ENCODE measurements around the gene SHISA6. TPM values are rescaled to one million over a fixed set of nuclear protein-coding genes. Genes with fewer than 3 reads are reported as not detected.
"Not testable (repeated sequence)": the region's sequence is repeated elsewhere in the genome, so short reads cannot be mapped to it uniquely, and the experiment has no call there.

Gene SHISA6
- total RNA-seq, 2 donors from 2014 or later: not detected

- Mint-ChIP-seq H3K27ac (no peak overlapping the region), H3K36me3 (no peaks in the 10 kb centered on the region), H3K9me3 (peaks cover 0 to 11% of the 10 kb centered on the region in 2 donors)
- no peak for ATAC-seq
- DNase-seq (ENCODE audit: low spot score in 2 of 2): no peak
Observed at GRCh38 chr17:11285946-11286345, 44.9 kb downstream of the SHISA6 start.

GRCh38 chr17:11287791-11288190 lies 46.8 kb downstream of the SHISA6 start:
- DNase-seq (ENCODE audit: low spot score in 2 of 2) (no peak), ATAC-seq (no peak)
- Mint-ChIP-seq H3K9me3 (peaks cover 0 to 4% of the 10 kb centered on the region in 2 donors), H3K36me3 (no peaks in the 10 kb centered on the region), H3K27ac (no peak overlapping the region)

GRCh38 chr17:11290814-11291213 lies 49.8 kb downstream of the SHISA6 start:
- no peaks in the 10 kb centered on the region for H3K36me3 Mint-ChIP-seq
- peaks cover 0 to 4% of the 10 kb centered on the region in 2 donors for H3K9me3 Mint-ChIP-seq
- no peak for DNase-seq (ENCODE audit: low spot score in 2 of 2)
- no peak overlapping the region for H3K27ac Mint-ChIP-seq
- ATAC-seq: no peak

GRCh38 chr17:11292491-11292890 lies 51.5 kb downstream of the SHISA6 start:
- ATAC-seq: no peak
- Mint-ChIP-seq H3K9me3 (peaks cover 0 to 8% of the 10 kb centered on the region in 2 donors), H3K36me3 (no peaks in the 10 kb centered on the region), H3K27ac (no peak overlapping the region)
- no peak for DNase-seq (ENCODE audit: low spot score in 2 of 2)

GRCh38 chr17:11293480-11293879 lies 52.5 kb downstream of the SHISA6 start:
- Mint-ChIP-seq H3K27ac (no peak overlapping the region), H3K36me3 (no peaks in the 10 kb centered on the region), H3K9me3 (peaks cover 0 to 8% of the 10 kb centered on the region in 2 donors)
- ATAC-seq (no peak), DNase-seq (ENCODE audit: low spot score in 2 of 2) (no peak)

GRCh38 chr17:11294826-11295225 lies 53.8 kb downstream of the SHISA6 start:
- ATAC-seq (no peak), DNase-seq (ENCODE audit: low spot score in 2 of 2) (no peak)
- H3K27ac Mint-ChIP-seq: no peak overlapping the region
- H3K9me3 Mint-ChIP-seq: peaks cover 0 to 8% of the 10 kb centered on the region in 2 donors
- H3K36me3 Mint-ChIP-seq: no peaks in the 10 kb centered on the region

- no peak for ATAC-seq
- no peak for DNase-seq (ENCODE audit: low spot score in 2 of 2)
- no peak overlapping the region for H3K27ac Mint-ChIP-seq
- H3K36me3 Mint-ChIP-seq: no peaks in the 10 kb centered on the region
- H3K9me3 Mint-ChIP-seq: peaks cover 0 to 8% of the 10 kb centered on the region in 2 donors
Observed at GRCh38 chr17:11296994-11297393, 56.0 kb downstream of the SHISA6 start.

- no peaks in the 10 kb centered on the region for H3K36me3 Mint-ChIP-seq
- no peak overlapping the region for H3K27ac Mint-ChIP-seq
- peaks cover 0 to 8% of the 10 kb centered on the region in 2 donors for H3K9me3 Mint-ChIP-seq
- DNase-seq (ENCODE audit: low spot score in 2 of 2): no peak
- no peak for ATAC-seq
Observed at GRCh38 chr17:11298401-11298800, 57.4 kb downstream of the SHISA6 start.

- no peak for DNase-seq (ENCODE audit: low spot score in 2 of 2)
- Mint-ChIP-seq H3K27ac (no peak overlapping the region), H3K9me3 (peaks cover 6 to 13% of the 10 kb centered on the region in 2 donors), H3K36me3 (no peaks in the 10 kb centered on the region)
- ATAC-seq: no peak
Observed at GRCh38 chr17:11300201-11300600, 59.2 kb downstream of the SHISA6 start.

GRCh38 chr17:11300738-11301137 lies 59.7 kb downstream of the SHISA6 start:
- ATAC-seq: no peak
- H3K36me3 Mint-ChIP-seq: no peaks in the 10 kb centered on the region
- DNase-seq (ENCODE audit: low spot score in 2 of 2): no peak
- no peak overlapping the region for H3K27ac Mint-ChIP-seq
- H3K9me3 Mint-ChIP-seq: peaks cover 8 to 13% of the 10 kb centered on the region in 2 donors

- H3K9me3 Mint-ChIP-seq; ATAC-seq; H3K36me3 Mint-ChIP-seq; DNase-seq (ENCODE audit: low spot score in 2 of 2): not testable (repeated sequence)
- peak overlapping the region in 1 of 2 donors; percentile 23 for H3K27ac Mint-ChIP-seq
Observed at GRCh38 chr17:11301874-11302273, 60.9 kb downstream of the SHISA6 start.

- no peak for DNase-seq (ENCODE audit: low spot score in 2 of 2)
- Mint-ChIP-seq H3K27ac (no peak overlapping the region), H3K9me3 (peaks cover 8 to 10% of the 10 kb centered on the region in 2 donors), H3K36me3 (no peaks in the 10 kb centered on the region)
- ATAC-seq: peak in 1 of 2 donors; percentile 35
Observed at GRCh38 chr17:11302401-11303186, 61.6 kb downstream of the SHISA6 start.

GRCh38 chr17:11303773-11304394 lies 62.9 kb downstream of the SHISA6 start:
- peak overlapping the region in 1 of 2 donors; percentile 46 for H3K27ac Mint-ChIP-seq
- peaks cover 8 to 10% of the 10 kb centered on the region in 2 donors for H3K9me3 Mint-ChIP-seq
- ATAC-seq (no peak), DNase-seq (ENCODE audit: low spot score in 2 of 2) (no peak)
- no peaks in the 10 kb centered on the region for H3K36me3 Mint-ChIP-seq

GRCh38 chr17:11304568-11304967 lies 63.6 kb downstream of the SHISA6 start:
- H3K9me3 Mint-ChIP-seq: peaks cover 8 to 12% of the 10 kb centered on the region in 2 donors
- ATAC-seq (no peak), DNase-seq (ENCODE audit: low spot score in 2 of 2) (no peak)
- no peak overlapping the region for H3K27ac Mint-ChIP-seq
- H3K36me3 Mint-ChIP-seq: no peaks in the 10 kb centered on the region

- Mint-ChIP-seq H3K27ac (no peak overlapping the region), H3K9me3 (peaks cover 8 to 14% of the 10 kb centered on the region in 2 donors), H3K36me3 (no peaks in the 10 kb centered on the region)
- ATAC-seq: no peak
- no peak for DNase-seq (ENCODE audit: low spot score in 2 of 2)
Observed at GRCh38 chr17:11305524-11305923, 64.5 kb downstream of the SHISA6 start.

GRCh38 chr17:11308531-11308930 lies 67.5 kb downstream of the SHISA6 start:
- DNase-seq (ENCODE audit: low spot score in 2 of 2): no peak
- peaks cover 8 to 14% of the 10 kb centered on the region in 2 donors for H3K9me3 Mint-ChIP-seq
- no peaks in the 10 kb centered on the region for H3K36me3 Mint-ChIP-seq
- no peak overlapping the region for H3K27ac Mint-ChIP-seq
- ATAC-seq: no peak

- no peaks in the 10 kb centered on the region for H3K36me3 Mint-ChIP-seq
- no peak for DNase-seq (ENCODE audit: low spot score in 2 of 2)
- peaks cover 8 to 12% of the 10 kb centered on the region in 2 donors for H3K9me3 Mint-ChIP-seq
- H3K27ac Mint-ChIP-seq: no peak overlapping the region
- ATAC-seq: no peak
Observed at GRCh38 chr17:11309033-11309432, 68.0 kb downstream of the SHISA6 start.

- Mint-ChIP-seq H3K36me3 (no peaks in the 10 kb centered on the region), H3K9me3 (peaks cover 5 to 9% of the 10 kb centered on the region in 2 donors), H3K27ac (no peak overlapping the region)
- no peak for ATAC-seq
- DNase-seq (ENCODE audit: low spot score in 2 of 2): no peak
Observed at GRCh38 chr17:11309850-11310249, 68.8 kb downstream of the SHISA6 start.
